Measurements from ENCODE around the gene PALM. TPM values are rescaled to one million over a fixed set of nuclear protein-coding genes. Genes with fewer than 3 reads are reported as not detected.
A peak's percentile ranks its signal among the peaks of the same experiment; 100 is the strongest.

PALM gene
- total and polyA plus RNA-seq, 4 donors = 0.92 to 5.1 (median 4.3) TPM

DNA sequence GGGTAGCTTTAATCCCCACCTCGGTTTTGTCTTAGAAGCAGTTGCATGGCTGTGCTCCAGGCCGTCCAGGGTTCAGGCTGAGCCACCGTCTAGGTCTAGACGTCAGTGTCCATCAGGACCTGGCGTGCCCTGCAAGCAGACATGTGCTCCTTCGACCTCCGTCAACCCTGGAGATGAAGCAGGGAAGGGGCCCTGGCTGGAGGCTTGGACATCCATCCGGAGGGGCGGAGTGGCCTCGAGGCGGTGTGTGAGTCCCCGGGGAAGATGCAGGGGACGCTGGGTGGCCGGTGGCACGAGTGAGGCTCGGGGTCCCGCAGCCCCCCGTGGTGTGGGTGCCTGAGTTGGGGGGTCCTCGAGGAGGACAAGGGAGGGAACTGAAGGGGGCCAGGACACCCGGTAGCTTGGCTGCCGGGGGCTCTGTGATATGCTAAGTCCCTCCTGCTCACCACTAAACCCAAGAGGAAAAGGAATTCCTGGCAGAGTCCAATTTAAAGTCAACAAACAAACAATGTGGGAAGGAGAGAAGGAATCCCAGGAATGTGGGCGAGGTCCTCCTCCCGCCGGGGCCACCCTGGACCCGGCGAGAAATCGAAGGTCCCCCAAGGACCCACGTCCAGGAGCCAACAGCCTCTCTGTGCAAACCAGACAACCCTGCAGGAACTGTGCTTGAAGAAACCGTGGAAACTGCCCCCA, 73.6 kb downstream of the PALM start:
- Histone ChIP-seq H3K27ac (ENCODE audit: low read depth in 1 of 2, low read length in 2 of 2) (peak overlapping the region in 1 of 2 donors; percentile 3), H3K9me3 (ENCODE audit: control insufficient read depth in 4 of 4, low read length in 3 of 4) (no peaks in the 10 kb centered on the region), H3K4me3 (ENCODE audit: low read depth in 1 of 3, low read length in 3 of 3) (peak overlapping the region in 1 of 3 donors; percentile 12), H3K4me1 (ENCODE audit: control insufficient read depth in 4 of 4, insufficient read depth in 4 of 4, low read length in 3 of 4) (peaks cover 0 to 4% (median 0%) of the 10 kb centered on the region in 4 donors), H3K36me3 (ENCODE audit: control insufficient read depth in 4 of 4, insufficient read depth in 3 of 4, low read depth in 1 of 4, low read length in 3 of 4) (no peaks in the 10 kb centered on the region), H3K9ac (ENCODE audit: low read depth in 1 of 2, low read length in 2 of 2) (no peak overlapping the region), H3K27me3 (ENCODE audit: control insufficient read depth in 4 of 4, insufficient read depth in 4 of 4, low read length in 3 of 4) (peaks cover 0 to 3% (median 0%) of the 10 kb centered on the region in 4 donors)
- 24% methylated on average over 29 of the region's 29 CpGs for WGBS
- no peak for DNase-seq (ENCODE audit: low spot score)
- peak; percentile 18 for TF ChIP-seq NR2F2 (IDR thresholded peaks at IDR 0.05)
- no peak for TF ChIP-seq FOXA1 (IDR thresholded peaks at IDR 0.05)
- TF ChIP-seq SP1 (IDR thresholded peaks at IDR 0.05) = peak; percentile 25
- TF ChIP-seq, protein P1, sequence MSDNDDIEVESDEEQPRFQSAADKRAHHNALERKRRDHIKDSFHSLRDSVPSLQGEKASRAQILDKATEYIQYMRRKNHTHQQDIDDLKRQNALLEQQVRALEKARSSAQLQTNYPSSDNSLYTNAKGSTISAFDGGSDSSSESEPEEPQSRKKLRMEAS (IDR thresholded peaks at IDR 0.05) = no peak
- TF ChIP-seq, protein P2, sequence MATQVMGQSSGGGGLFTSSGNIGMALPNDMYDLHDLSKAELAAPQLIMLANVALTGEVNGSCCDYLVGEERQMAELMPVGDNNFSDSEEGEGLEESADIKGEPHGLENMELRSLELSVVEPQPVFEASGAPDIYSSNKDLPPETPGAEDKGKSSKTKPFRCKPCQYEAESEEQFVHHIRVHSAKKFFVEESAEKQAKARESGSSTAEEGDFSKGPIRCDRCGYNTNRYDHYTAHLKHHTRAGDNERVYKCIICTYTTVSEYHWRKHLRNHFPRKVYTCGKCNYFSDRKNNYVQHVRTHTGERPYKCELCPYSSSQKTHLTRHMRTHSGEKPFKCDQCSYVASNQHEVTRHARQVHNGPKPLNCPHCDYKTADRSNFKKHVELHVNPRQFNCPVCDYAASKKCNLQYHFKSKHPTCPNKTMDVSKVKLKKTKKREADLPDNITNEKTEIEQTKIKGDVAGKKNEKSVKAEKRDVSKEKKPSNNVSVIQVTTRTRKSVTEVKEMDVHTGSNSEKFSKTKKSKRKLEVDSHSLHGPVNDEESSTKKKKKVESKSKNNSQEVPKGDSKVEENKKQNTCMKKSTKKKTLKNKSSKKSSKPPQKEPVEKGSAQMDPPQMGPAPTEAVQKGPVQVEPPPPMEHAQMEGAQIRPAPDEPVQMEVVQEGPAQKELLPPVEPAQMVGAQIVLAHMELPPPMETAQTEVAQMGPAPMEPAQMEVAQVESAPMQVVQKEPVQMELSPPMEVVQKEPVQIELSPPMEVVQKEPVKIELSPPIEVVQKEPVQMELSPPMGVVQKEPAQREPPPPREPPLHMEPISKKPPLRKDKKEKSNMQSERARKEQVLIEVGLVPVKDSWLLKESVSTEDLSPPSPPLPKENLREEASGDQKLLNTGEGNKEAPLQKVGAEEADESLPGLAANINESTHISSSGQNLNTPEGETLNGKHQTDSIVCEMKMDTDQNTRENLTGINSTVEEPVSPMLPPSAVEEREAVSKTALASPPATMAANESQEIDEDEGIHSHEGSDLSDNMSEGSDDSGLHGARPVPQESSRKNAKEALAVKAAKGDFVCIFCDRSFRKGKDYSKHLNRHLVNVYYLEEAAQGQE (IDR thresholded peaks at IDR 0.05) = no peak
- peak; percentile 5 for TF ChIP-seq FOXA2 (IDR thresholded peaks at IDR 0.05)

DNA sequence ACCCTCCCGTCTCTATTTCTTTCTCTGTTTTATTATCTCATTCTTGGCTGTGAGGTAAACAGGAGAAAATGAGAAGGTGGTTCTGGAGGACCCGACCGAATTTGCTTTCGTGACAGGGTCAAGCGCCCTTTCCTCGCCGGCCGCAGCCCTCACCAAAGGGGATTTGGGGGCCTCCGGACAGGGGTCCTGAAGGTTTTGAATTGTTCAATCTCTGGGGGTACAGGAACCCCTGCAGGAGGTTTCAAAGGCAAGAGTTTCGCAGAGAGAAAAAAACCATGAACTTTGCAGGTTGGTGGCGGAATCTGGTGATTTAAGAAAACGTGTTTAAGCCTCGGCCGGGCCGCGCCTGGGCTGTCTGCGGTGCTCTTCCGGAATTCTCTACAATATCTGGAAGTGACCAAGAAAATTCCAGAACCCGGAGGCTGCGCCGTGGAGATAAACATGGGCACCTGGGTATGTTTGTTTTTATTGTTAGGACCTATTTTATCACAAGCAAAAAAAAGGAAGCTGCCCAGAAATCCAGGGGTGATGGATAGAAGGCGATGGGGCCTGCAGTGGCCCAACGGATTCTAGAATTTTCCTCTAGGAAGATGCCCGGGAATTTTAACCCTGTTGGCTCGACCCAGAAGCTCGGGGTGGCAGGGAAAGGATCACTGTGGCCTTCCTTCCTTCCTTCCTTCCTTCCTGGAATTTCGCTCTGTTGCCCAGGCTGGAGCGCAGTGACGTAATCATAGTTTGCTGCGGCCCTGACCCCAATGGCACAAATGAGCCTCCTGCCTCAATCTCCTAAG, 74.3 kb downstream of the PALM start:
- no peak overlapping the region for H3K9ac ChIP-seq (ENCODE audit: low read depth in 1 of 2, low read length in 2 of 2)

DNA sequence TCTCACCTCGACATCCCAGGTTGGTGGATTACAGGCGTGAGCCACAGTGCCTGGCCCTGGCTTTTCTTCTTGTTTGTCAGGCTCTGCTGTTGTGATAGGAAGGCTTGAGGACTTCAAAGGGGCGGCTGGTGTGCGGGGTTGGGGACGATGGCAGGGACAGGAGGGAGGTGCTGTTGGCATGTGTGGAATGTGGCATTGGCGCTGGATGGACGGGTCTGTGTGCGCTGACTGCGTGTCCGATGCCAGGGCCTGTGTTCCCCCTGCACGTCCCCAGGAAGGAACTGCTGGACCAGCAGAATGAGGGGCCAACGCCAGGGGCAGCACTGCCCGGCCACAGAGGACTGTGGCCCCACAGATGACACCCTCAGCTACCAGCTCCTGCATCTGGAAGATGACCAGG, 75.8 kb downstream of the PALM start:
- no peak overlapping the region for H3K9ac ChIP-seq (ENCODE audit: low read depth in 1 of 2, low read length in 2 of 2)
- WGBS = 87% methylated on average over 13 of the region's 13 CpGs
- H3K27ac ChIP-seq (ENCODE audit: low read depth in 1 of 2, low read length in 2 of 2) = no peak overlapping the region
- no peaks in the 10 kb centered on the region for H3K36me3 ChIP-seq (ENCODE audit: control insufficient read depth in 4 of 4, insufficient read depth in 3 of 4, low read depth in 1 of 4, low read length in 3 of 4)
- no peak overlapping the region for H3K4me3 ChIP-seq (ENCODE audit: low read depth in 1 of 3, low read length in 3 of 3)
- no peaks in the 10 kb centered on the region for H3K9me3 ChIP-seq (ENCODE audit: control insufficient read depth in 4 of 4, low read length in 3 of 4)
- peaks cover 0 to 4% (median 0%) of the 10 kb centered on the region in 4 donors for H3K4me1 ChIP-seq (ENCODE audit: control insufficient read depth in 4 of 4, insufficient read depth in 4 of 4, low read length in 3 of 4)
- peaks cover 0 to 3% (median 0%) of the 10 kb centered on the region in 4 donors for H3K27me3 ChIP-seq (ENCODE audit: control insufficient read depth in 4 of 4, insufficient read depth in 4 of 4, low read length in 3 of 4)
- no peak for DNase-seq (ENCODE audit: low spot score)
- TF ChIP-seq TAF1 (conservative IDR thresholded peaks at IDR 0.05) (no peak), RXRA (IDR thresholded peaks at IDR 0.05) (no peak), JUND (IDR thresholded peaks at IDR 0.05) (no peak), YY1 (IDR thresholded peaks at IDR 0.05) (no peak), NR2F2 (IDR thresholded peaks at IDR 0.05) (no peak), HNF4A (conservative IDR thresholded peaks at IDR 0.05) (no peak), RAD21 (IDR thresholded peaks at IDR 0.05) (no peak), FOXA1 (IDR thresholded peaks at IDR 0.05) (no peak), SP1 (IDR thresholded peaks at IDR 0.05) (no peak), GABPA (IDR thresholded peaks at IDR 0.05 in 1 of 2, conservative IDR thresholded peaks at IDR 0.05 in 1 of 2) (no peak)
- TF ChIP-seq, protein P2 (IDR thresholded peaks at IDR 0.05) = no peak
- TF ChIP-seq, protein P1 (IDR thresholded peaks at IDR 0.05) = no peak
- TF ChIP-seq, protein P3, sequence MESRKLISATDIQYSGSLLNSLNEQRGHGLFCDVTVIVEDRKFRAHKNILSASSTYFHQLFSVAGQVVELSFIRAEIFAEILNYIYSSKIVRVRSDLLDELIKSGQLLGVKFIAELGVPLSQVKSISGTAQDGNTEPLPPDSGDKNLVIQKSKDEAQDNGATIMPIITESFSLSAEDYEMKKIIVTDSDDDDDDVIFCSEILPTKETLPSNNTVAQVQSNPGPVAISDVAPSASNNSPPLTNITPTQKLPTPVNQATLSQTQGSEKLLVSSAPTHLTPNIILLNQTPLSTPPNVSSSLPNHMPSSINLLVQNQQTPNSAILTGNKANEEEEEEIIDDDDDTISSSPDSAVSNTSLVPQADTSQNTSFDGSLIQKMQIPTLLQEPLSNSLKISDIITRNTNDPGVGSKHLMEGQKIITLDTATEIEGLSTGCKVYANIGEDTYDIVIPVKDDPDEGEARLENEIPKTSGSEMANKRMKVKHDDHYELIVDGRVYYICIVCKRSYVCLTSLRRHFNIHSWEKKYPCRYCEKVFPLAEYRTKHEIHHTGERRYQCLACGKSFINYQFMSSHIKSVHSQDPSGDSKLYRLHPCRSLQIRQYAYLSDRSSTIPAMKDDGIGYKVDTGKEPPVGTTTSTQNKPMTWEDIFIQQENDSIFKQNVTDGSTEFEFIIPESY (IDR thresholded peaks at IDR 0.05) = no peak

More for the DNA sequence above, 74.3 kb downstream of the PALM start:
- peaks cover 0 to 3% (median 0%) of the 10 kb centered on the region in 4 donors for H3K27me3 ChIP-seq (ENCODE audit: control insufficient read depth in 4 of 4, insufficient read depth in 4 of 4, low read length in 3 of 4)
- no peaks in the 10 kb centered on the region for H3K36me3 ChIP-seq (ENCODE audit: control insufficient read depth in 4 of 4, insufficient read depth in 3 of 4, low read depth in 1 of 4, low read length in 3 of 4)
- peak overlapping the region in 1 of 3 donors; percentile 12 for H3K4me3 ChIP-seq (ENCODE audit: low read depth in 1 of 3, low read length in 3 of 3)
- TF ChIP-seq NR2F2 (IDR thresholded peaks at IDR 0.05) = peak; percentile 63
- no peak for TF ChIP-seq RXRA (IDR thresholded peaks at IDR 0.05)
- no peak for TF ChIP-seq JUND (IDR thresholded peaks at IDR 0.05)
- TF ChIP-seq, protein P1 (IDR thresholded peaks at IDR 0.05) = peak; percentile 13
- DNase-seq (ENCODE audit: low spot score) = no peak
- 59% methylated on average over 30 of the region's 30 CpGs for WGBS
- peak overlapping the region; percentile 20 to 42 for H3K27ac ChIP-seq (ENCODE audit: low read depth in 1 of 2, low read length in 2 of 2)
- peaks cover 0 to 4% (median 0%) of the 10 kb centered on the region in 4 donors for H3K4me1 ChIP-seq (ENCODE audit: control insufficient read depth in 4 of 4, insufficient read depth in 4 of 4, low read length in 3 of 4)
- no peaks in the 10 kb centered on the region for H3K9me3 ChIP-seq (ENCODE audit: control insufficient read depth in 4 of 4, low read length in 3 of 4)
